A172 (cell line): ENCODE data around the gene RHOV. TPM values are rescaled to one million over a fixed set of nuclear protein-coding genes. Genes with fewer than 3 reads are reported as not detected.

ENCODE experiments used
- DNase-seq: peaks from one replicate; pipeline ENCODE4 v3.0.0-alpha.2; 2015; ENCODE audit warnings: low spot score
- total RNA-seq: library from RNA; depleted of rRNA; stranded (reverse); fragments of >200 nt; shearing (Covaris generic); gene quantifications from 2 replicates; pipeline ENCODE4 v1.2.3, GENCODE V29; 2014

Gene RHOV
- total RNA-seq, 1 experiment from 2014 or later = 1.4 TPM

- peak; percentile 68 for DNase-seq
Measured at GRCh38 chr15:40845511-40846284, 28.3 kb downstream of the RHOV start.

- no peak for DNase-seq
Measured at GRCh38 chr15:40845036-40845435, 29.0 kb downstream of the RHOV start.

GRCh38 chr15:40844696-40845030, 29.4 kb downstream of the RHOV start:
- no peak for DNase-seq

- DNase-seq = no peak
Measured at GRCh38 chr15:40843885-40844695, 29.9 kb downstream of the RHOV start, which contains the start of gene SPINT1. SPINT1 (plus strand) TSS chr15:40844048; CDS start chr15:40844555, 507 bp downstream.

GRCh38 chr15:40843261-40843884, 30.7 kb downstream of the RHOV start:
- DNase-seq = no peak

GRCh38 chr15:40841741-40842140, 32.3 kb downstream of the RHOV start:
- no peak for DNase-seq

GRCh38 chr15:40838756-40839155, 35.3 kb downstream of the RHOV start:
- DNase-seq = no peak

GRCh38 chr15:40836020-40836419, 38.0 kb downstream of the RHOV start:
- DNase-seq = no peak

GRCh38 chr15:40832903-40833302, 41.1 kb downstream of the RHOV start:
- DNase-seq = no peak

GRCh38 chr15:40831861-40832260, 42.2 kb downstream of the RHOV start:
- no peak for DNase-seq

- no peak for DNase-seq
Measured at GRCh38 chr15:40830884-40831283, 43.1 kb downstream of the RHOV start.

- no peak for DNase-seq
Measured at GRCh38 chr15:40829115-40829514, 44.9 kb downstream of the RHOV start.

GRCh38 chr15:40828447-40829036, 45.5 kb downstream of the RHOV start, which contains the start of gene PPP1R14D:
PPP1R14D (minus strand) TSS chr15:40828708; CDS start chr15:40828641, 67 bp downstream.
- DNase-seq = no peak

GRCh38 chr15:40826423-40827075, 47.5 kb downstream of the RHOV start:
- no peak for DNase-seq

GRCh38 chr15:40825661-40826422, 48.2 kb downstream of the RHOV start:
- peak; percentile 78 for DNase-seq

GRCh38 chr15:40823572-40824343, 50.3 kb downstream of the RHOV start:
- no peak for DNase-seq
